ENCODE results near the gene THRAP3.
A peak's percentile ranks its signal among the peaks of the same experiment; 100 is the strongest.

THRAP3 gene

GRCh38 chr1:36320291-36320761, 96.1 kb downstream of the THRAP3 start:
- Histone ChIP-seq H3K36me3 (ENCODE audit: control insufficient read depth in 2 of 2, insufficient read depth in 2 of 2, low read length in 2 of 2) (no peaks in the 10 kb centered on the region), H3K27ac (ENCODE audit: low read length) (no peak overlapping the region), H3K4me3 (ENCODE audit: low read length in 2 of 2) (peak overlapping the region; percentile 51 to 77), H3K9me3 (ENCODE audit: control insufficient read depth in 2 of 2, low read length in 2 of 2) (no peaks in the 10 kb centered on the region), H3K27me3 (ENCODE audit: control insufficient read depth in 1 of 2, insufficient read depth in 2 of 2, low read length in 2 of 2) (no peaks in the 10 kb centered on the region), H3K4me1 (ENCODE audit: control insufficient read depth, insufficient read depth, low read length) (peaks cover 29% of the 10 kb centered on the region), H3K9ac (ENCODE audit: low read length in 2 of 2) (no peak overlapping the region)

GRCh38 chr1:36320767-36321118, 96.5 kb downstream of the THRAP3 start:
- H3K9me3 ChIP-seq (ENCODE audit: control insufficient read depth in 2 of 2, low read length in 2 of 2): no peaks in the 10 kb centered on the region
- no peaks in the 10 kb centered on the region for H3K36me3 ChIP-seq (ENCODE audit: control insufficient read depth in 2 of 2, insufficient read depth in 2 of 2, low read length in 2 of 2)
- H3K9ac ChIP-seq (ENCODE audit: low read length in 2 of 2): no peak overlapping the region
- H3K4me3 ChIP-seq (ENCODE audit: low read length in 2 of 2): peak overlapping the region; percentile 51 to 77
- peaks cover 29% of the 10 kb centered on the region for H3K4me1 ChIP-seq (ENCODE audit: control insufficient read depth, insufficient read depth, low read length)
- no peak overlapping the region for H3K27ac ChIP-seq (ENCODE audit: low read length)
- H3K27me3 ChIP-seq (ENCODE audit: control insufficient read depth in 1 of 2, insufficient read depth in 2 of 2, low read length in 2 of 2): no peaks in the 10 kb centered on the region

GRCh38 chr1:36321119-36321951, 97.1 kb downstream of the THRAP3 start:
- Histone ChIP-seq H3K4me3 (ENCODE audit: low read length in 2 of 2) (peak overlapping the region; percentile 51 to 77), H3K4me1 (ENCODE audit: control insufficient read depth, insufficient read depth, low read length) (peaks cover 29% of the 10 kb centered on the region), H3K9ac (ENCODE audit: low read length in 2 of 2) (no peak overlapping the region), H3K9me3 (ENCODE audit: control insufficient read depth in 2 of 2, low read length in 2 of 2) (no peaks in the 10 kb centered on the region), H3K36me3 (ENCODE audit: control insufficient read depth in 2 of 2, insufficient read depth in 2 of 2, low read length in 2 of 2) (no peaks in the 10 kb centered on the region), H3K27ac (ENCODE audit: low read length) (no peak overlapping the region), H3K27me3 (ENCODE audit: control insufficient read depth in 1 of 2, insufficient read depth in 2 of 2, low read length in 2 of 2) (no peaks in the 10 kb centered on the region)

- Histone ChIP-seq H3K27me3 (ENCODE audit: control insufficient read depth in 1 of 2, insufficient read depth in 2 of 2, low read length in 2 of 2) (no peaks in the 10 kb centered on the region), H3K27ac (ENCODE audit: low read length) (peak overlapping the region; percentile 70), H3K9me3 (ENCODE audit: control insufficient read depth in 2 of 2, low read length in 2 of 2) (no peaks in the 10 kb centered on the region), H3K4me1 (ENCODE audit: control insufficient read depth, insufficient read depth, low read length) (peaks cover 29% of the 10 kb centered on the region), H3K4me3 (ENCODE audit: low read length in 2 of 2) (peak overlapping the region in 1 of 2 donors; percentile 77), H3K9ac (ENCODE audit: low read length in 2 of 2) (no peak overlapping the region), H3K36me3 (ENCODE audit: control insufficient read depth in 2 of 2, insufficient read depth in 2 of 2, low read length in 2 of 2) (no peaks in the 10 kb centered on the region)
These were observed 98.0 kb downstream of the THRAP3 start for GRCh38 chr1:36322041-36322785.

GRCh38 chr1:36322786-36323635, 98.8 kb downstream of the THRAP3 start:
- Histone ChIP-seq H3K4me1 (ENCODE audit: control insufficient read depth, insufficient read depth, low read length) (peaks cover 29% of the 10 kb centered on the region), H3K27me3 (ENCODE audit: control insufficient read depth in 1 of 2, insufficient read depth in 2 of 2, low read length in 2 of 2) (no peaks in the 10 kb centered on the region), H3K36me3 (ENCODE audit: control insufficient read depth in 2 of 2, insufficient read depth in 2 of 2, low read length in 2 of 2) (no peaks in the 10 kb centered on the region)

GRCh38 chr1:36323636-36324352, 99.6 kb downstream of the THRAP3 start, which contains the start of gene EVA1B:
Gene EVA1B (minus strand): TSS chr1:36323645. CDS start chr1:36323037, 608 bp downstream.
- H3K4me3 ChIP-seq (ENCODE audit: low read length in 2 of 2): peak within 1 kb of the TSS; percentile 72 to 77
- peak within 1 kb of the TSS; percentile 76 for H3K9ac ChIP-seq (ENCODE audit: low read length in 2 of 2)
- no peaks in the 10 kb centered on the region for H3K36me3 ChIP-seq (ENCODE audit: control insufficient read depth in 2 of 2, insufficient read depth in 2 of 2, low read length in 2 of 2)
- H3K4me1 ChIP-seq (ENCODE audit: control insufficient read depth, insufficient read depth, low read length): peaks cover 29% of the 10 kb centered on the region
- H3K9me3 ChIP-seq (ENCODE audit: control insufficient read depth in 2 of 2, low read length in 2 of 2): no peaks in the 10 kb centered on the region
- peak within 1 kb of the TSS; percentile 70 for H3K27ac ChIP-seq (ENCODE audit: low read length)
- no peaks in the 10 kb centered on the region for H3K27me3 ChIP-seq (ENCODE audit: control insufficient read depth in 1 of 2, insufficient read depth in 2 of 2, low read length in 2 of 2)

More at GRCh38 chr1:36322786-36323635, 98.8 kb downstream of the THRAP3 start:
- Histone ChIP-seq H3K9me3 (ENCODE audit: control insufficient read depth in 2 of 2, low read length in 2 of 2) (no peaks in the 10 kb centered on the region), H3K9ac (ENCODE audit: low read length in 2 of 2) (peak overlapping the region; percentile 59 to 60), H3K27ac (ENCODE audit: low read length) (peak overlapping the region; percentile 70), H3K4me3 (ENCODE audit: low read length in 2 of 2) (peak overlapping the region; percentile 60 to 77)

GRCh38 chr1:36324353-36324703, 100.1 kb downstream of the THRAP3 start:
- Histone ChIP-seq H3K9me3 (ENCODE audit: control insufficient read depth in 2 of 2, low read length in 2 of 2) (no peaks in the 10 kb centered on the region), H3K4me1 (ENCODE audit: control insufficient read depth, insufficient read depth, low read length) (peaks cover 29% of the 10 kb centered on the region), H3K4me3 (ENCODE audit: low read length in 2 of 2) (peak overlapping the region in 1 of 2 donors; percentile 77), H3K9ac (ENCODE audit: low read length in 2 of 2) (peak overlapping the region in 1 of 2 donors; percentile 76), H3K27me3 (ENCODE audit: control insufficient read depth in 1 of 2, insufficient read depth in 2 of 2, low read length in 2 of 2) (no peaks in the 10 kb centered on the region), H3K27ac (ENCODE audit: low read length) (peak overlapping the region; percentile 37), H3K36me3 (ENCODE audit: control insufficient read depth in 2 of 2, insufficient read depth in 2 of 2, low read length in 2 of 2) (no peaks in the 10 kb centered on the region)

- no peak overlapping the region for H3K4me3 ChIP-seq (ENCODE audit: low read length in 2 of 2)
- peaks cover 19% of the 10 kb centered on the region for H3K4me1 ChIP-seq (ENCODE audit: control insufficient read depth, insufficient read depth, low read length)
- H3K9me3 ChIP-seq (ENCODE audit: control insufficient read depth in 2 of 2, low read length in 2 of 2): no peaks in the 10 kb centered on the region
- no peaks in the 10 kb centered on the region for H3K36me3 ChIP-seq (ENCODE audit: control insufficient read depth in 2 of 2, insufficient read depth in 2 of 2, low read length in 2 of 2)
- no peaks in the 10 kb centered on the region for H3K27me3 ChIP-seq (ENCODE audit: control insufficient read depth in 1 of 2, insufficient read depth in 2 of 2, low read length in 2 of 2)
- H3K27ac ChIP-seq (ENCODE audit: low read length): no peak overlapping the region
- H3K9ac ChIP-seq (ENCODE audit: low read length in 2 of 2): no peak overlapping the region
These were observed 102.3 kb downstream of the THRAP3 start for GRCh38 chr1:36326499-36326898.

- Histone ChIP-seq H3K27ac (ENCODE audit: low read length) (no peak overlapping the region), H3K4me1 (ENCODE audit: control insufficient read depth, insufficient read depth, low read length) (peaks cover 10% of the 10 kb centered on the region), H3K36me3 (ENCODE audit: control insufficient read depth in 2 of 2, insufficient read depth in 2 of 2, low read length in 2 of 2) (no peaks in the 10 kb centered on the region), H3K9me3 (ENCODE audit: control insufficient read depth in 2 of 2, low read length in 2 of 2) (no peaks in the 10 kb centered on the region), H3K4me3 (ENCODE audit: low read length in 2 of 2) (no peak overlapping the region), H3K9ac (ENCODE audit: low read length in 2 of 2) (no peak overlapping the region), H3K27me3 (ENCODE audit: control insufficient read depth in 1 of 2, insufficient read depth in 2 of 2, low read length in 2 of 2) (no peaks in the 10 kb centered on the region)
These were observed 103.3 kb downstream of the THRAP3 start for GRCh38 chr1:36327421-36328087.
